Measurements from ENCODE around the gene CTF1.

Gene CTF1

GRCh38 chr16:30876867-30877266, 19.5 kb upstream of the CTF1 start:
- no peaks in the 10 kb centered on the region for H3K36me3 ChIP-seq (replicated peaks; ENCODE audit: insufficient read depth, low read length)
- DNase-seq: no peak
- H3K79me2 ChIP-seq (ENCODE audit: low read length): peaks cover 23% of the 10 kb centered on the region
- H4K20me1 ChIP-seq (ENCODE audit: insufficient read depth, low read length): no peaks in the 10 kb centered on the region
- H3K27ac ChIP-seq (ENCODE audit: low read length): peak overlapping the region; percentile 85; the same call in 1 of the 2 replicates
- H2AFZ ChIP-seq (ENCODE audit: low read length): peak overlapping the region; percentile 97; the same call in 1 of the 2 replicates
- H3K4me3 ChIP-seq (ENCODE audit: low read length): peak overlapping the region; percentile 91
- peak overlapping the region; percentile 93; the same call in 1 of the 2 replicates for H3K9ac ChIP-seq (ENCODE audit: low read length)
- TF ChIP-seq CTCF (IDR thresholded peaks at IDR 0.05; ENCODE audit: low read length) (no peak), EZH2phosphoT487 (IDR thresholded peaks at IDR 0.05; ENCODE audit: low read length) (no peak), EZH2 (optimal IDR thresholded peaks at IDR 0.05; ENCODE audit: low read depth, low read length) (no peak)
- peaks cover 14% of the 10 kb centered on the region for H3F3A ChIP-seq (ENCODE audit: insufficient read depth, low read length)
- no peaks in the 10 kb centered on the region for H3K9me3 ChIP-seq (replicated peaks; ENCODE audit: insufficient read depth, low read length)
- no peaks in the 10 kb centered on the region for H3K9me2 ChIP-seq (replicated peaks; ENCODE audit: insufficient read depth, low read length)
- H3K27me3 ChIP-seq (replicated peaks; ENCODE audit: insufficient read depth, low read length): no peaks in the 10 kb centered on the region
- H3K4me1 ChIP-seq (ENCODE audit: low read length): peaks cover 7% of the 10 kb centered on the region
- H3K4me2 ChIP-seq (ENCODE audit: low read depth, low read length): peak overlapping the region; percentile 99

- no peaks in the 10 kb centered on the region for H3K4me1 ChIP-seq (ENCODE audit: low read length)
- H3K27me3 ChIP-seq (replicated peaks; ENCODE audit: insufficient read depth, low read length): no peaks in the 10 kb centered on the region
- no peaks in the 10 kb centered on the region for H3K9me2 ChIP-seq (replicated peaks; ENCODE audit: insufficient read depth, low read length)
- no peaks in the 10 kb centered on the region for H4K20me1 ChIP-seq (ENCODE audit: insufficient read depth, low read length)
- H3K79me2 ChIP-seq (ENCODE audit: low read length): peaks cover 4% of the 10 kb centered on the region; the same call in 1 of the 2 replicates
- TF ChIP-seq CTCF (IDR thresholded peaks at IDR 0.05; ENCODE audit: low read length) (no peak), EZH2phosphoT487 (IDR thresholded peaks at IDR 0.05; ENCODE audit: low read length) (no peak), EZH2 (optimal IDR thresholded peaks at IDR 0.05; ENCODE audit: low read depth, low read length) (no peak)
- no peak overlapping the region for H3K4me2 ChIP-seq (ENCODE audit: low read depth, low read length)
- no peak overlapping the region for H3K27ac ChIP-seq (ENCODE audit: low read length)
- H2AFZ ChIP-seq (ENCODE audit: low read length): no peak overlapping the region
- DNase-seq: no peak
- H3K9ac ChIP-seq (ENCODE audit: low read length): no peak overlapping the region
- H3K36me3 ChIP-seq (replicated peaks; ENCODE audit: insufficient read depth, low read length): no peaks in the 10 kb centered on the region
- H3F3A ChIP-seq (ENCODE audit: insufficient read depth, low read length): no peaks in the 10 kb centered on the region
- H3K9me3 ChIP-seq (replicated peaks; ENCODE audit: insufficient read depth, low read length): no peaks in the 10 kb centered on the region
- no peak overlapping the region for H3K4me3 ChIP-seq (ENCODE audit: low read length)
Measured at GRCh38 chr16:30882429-30883310, 13.7 kb upstream of the CTF1 start.

- Histone ChIP-seq H3K36me3 (replicated peaks; ENCODE audit: insufficient read depth, low read length) (no peaks in the 10 kb centered on the region), H3K27me3 (replicated peaks; ENCODE audit: insufficient read depth, low read length) (no peaks in the 10 kb centered on the region), H3K4me1 (ENCODE audit: low read length) (no peaks in the 10 kb centered on the region), H3K9me2 (replicated peaks; ENCODE audit: insufficient read depth, low read length) (no peaks in the 10 kb centered on the region), H3K4me3 (ENCODE audit: low read length) (no peak overlapping the region), H3K4me2 (ENCODE audit: low read depth, low read length) (no peak overlapping the region), H2AFZ (ENCODE audit: low read length) (no peak overlapping the region), H4K20me1 (ENCODE audit: insufficient read depth, low read length) (no peaks in the 10 kb centered on the region), H3K9me3 (replicated peaks; ENCODE audit: insufficient read depth, low read length) (no peaks in the 10 kb centered on the region), H3K79me2 (ENCODE audit: low read length) (no peaks in the 10 kb centered on the region), H3K9ac (ENCODE audit: low read length) (no peak overlapping the region), H3F3A (ENCODE audit: insufficient read depth, low read length) (no peaks in the 10 kb centered on the region), H3K27ac (ENCODE audit: low read length) (no peak overlapping the region)
- no peak for TF ChIP-seq EZH2phosphoT487 (IDR thresholded peaks at IDR 0.05; ENCODE audit: low read length)
- no peak for DNase-seq
Measured at GRCh38 chr16:30884760-30885159, 11.7 kb upstream of the CTF1 start.

DNA sequence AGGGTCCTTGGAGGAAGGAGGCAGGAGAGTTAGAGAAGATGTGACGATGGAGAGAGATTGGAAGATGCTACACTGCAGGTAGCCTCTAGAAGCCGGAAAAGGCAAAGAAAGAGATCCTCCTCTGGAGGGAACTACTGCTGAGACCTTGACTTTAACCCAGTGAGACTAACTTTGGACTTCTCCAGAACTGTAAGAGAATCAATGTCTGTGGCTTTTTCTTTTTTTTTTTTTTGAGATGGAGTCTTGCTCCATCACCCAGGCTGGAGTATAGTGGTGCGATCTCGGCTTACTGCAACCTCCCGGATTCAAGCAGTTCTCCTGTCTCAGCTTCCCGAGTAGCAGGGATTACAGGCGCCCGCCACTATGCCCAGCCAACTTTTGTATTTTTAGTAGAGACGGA, 11.2 kb upstream of the CTF1 start:
- H3K4me1 ChIP-seq (ENCODE audit: low read length): no peaks in the 10 kb centered on the region
- H3K9me3 ChIP-seq (replicated peaks; ENCODE audit: insufficient read depth, low read length): no peaks in the 10 kb centered on the region
- no peaks in the 10 kb centered on the region for H3F3A ChIP-seq (ENCODE audit: insufficient read depth, low read length)
- H3K9ac ChIP-seq (ENCODE audit: low read length): no peak overlapping the region
- no peak overlapping the region for H2AFZ ChIP-seq (ENCODE audit: low read length)
- TF ChIP-seq CTCF (IDR thresholded peaks at IDR 0.05; ENCODE audit: low read length) (no peak), EZH2phosphoT487 (IDR thresholded peaks at IDR 0.05; ENCODE audit: low read length) (no peak), EZH2 (optimal IDR thresholded peaks at IDR 0.05; ENCODE audit: low read depth, low read length) (no peak)
- H3K4me3 ChIP-seq (ENCODE audit: low read length): no peak overlapping the region
- no peak overlapping the region for H3K4me2 ChIP-seq (ENCODE audit: low read depth, low read length)
- no peak overlapping the region for H3K27ac ChIP-seq (ENCODE audit: low read length)
- no peak for DNase-seq
- H4K20me1 ChIP-seq (ENCODE audit: insufficient read depth, low read length): no peaks in the 10 kb centered on the region
- H3K79me2 ChIP-seq (ENCODE audit: low read length): no peaks in the 10 kb centered on the region
- no peaks in the 10 kb centered on the region for H3K9me2 ChIP-seq (replicated peaks; ENCODE audit: insufficient read depth, low read length)
- no peaks in the 10 kb centered on the region for H3K36me3 ChIP-seq (replicated peaks; ENCODE audit: insufficient read depth, low read length)
- no peaks in the 10 kb centered on the region for H3K27me3 ChIP-seq (replicated peaks; ENCODE audit: insufficient read depth, low read length)
